ENCODE results near the gene IL1F10. TPM values are rescaled to one million over a fixed set of nuclear protein-coding genes. Genes with fewer than 3 reads are reported as not detected.

Gene IL1F10
- total RNA-seq, 1 experiment from 2014 or later, result not detected

DNA sequence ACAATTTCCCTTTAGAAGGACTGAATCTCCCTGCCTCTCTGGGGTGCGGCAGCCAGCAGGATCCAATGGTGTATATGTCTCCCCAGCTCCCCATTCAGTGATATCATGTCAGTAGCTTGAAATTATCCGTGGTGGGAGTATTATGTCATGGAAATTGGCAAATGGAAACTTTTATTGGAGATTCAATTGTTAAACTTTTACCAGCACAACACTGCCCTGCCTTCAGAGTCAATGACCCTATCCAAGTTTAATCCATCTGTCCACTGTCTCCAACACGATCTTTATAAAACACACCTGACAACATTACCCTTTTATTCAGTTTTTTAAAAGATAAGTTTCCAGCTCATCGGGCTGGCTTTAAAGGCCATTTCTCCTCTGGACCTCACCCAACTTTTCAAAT, 54.6 kb downstream of the IL1F10 start:
- no peak for DNase-seq
- no peaks in the 10 kb centered on the region for H4K20me1 ChIP-seq (ENCODE audit: insufficient read depth, low read depth, low read length)
- no peak overlapping the region for H3K4me2 ChIP-seq (ENCODE audit: low read depth, low read length, poor library complexity, severe bottlenecking)

DNA sequence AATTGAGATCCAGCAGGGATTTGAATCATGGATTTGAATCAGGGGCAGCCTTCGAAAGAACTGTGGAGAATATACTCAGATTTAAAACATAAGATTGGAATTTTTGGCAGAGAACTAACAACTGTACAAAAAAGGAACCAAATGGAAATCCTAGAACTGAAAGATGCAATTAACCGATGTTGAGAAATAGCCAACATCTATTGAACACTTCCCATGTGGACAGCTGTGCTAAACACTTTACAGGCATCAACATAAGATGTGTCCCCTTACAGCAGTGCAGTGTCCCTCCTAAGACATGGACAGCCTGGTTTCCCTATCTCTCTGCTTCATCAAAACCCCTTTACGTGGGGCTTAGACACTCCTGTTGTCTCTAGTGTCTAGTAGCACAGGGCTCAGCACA, 56.0 kb downstream of the IL1F10 start:
- H3K79me2 ChIP-seq (ENCODE audit: low read length), result no peaks in the 10 kb centered on the region
- no peak for DNase-seq
- no peaks in the 10 kb centered on the region for H3K9me2 ChIP-seq (replicated peaks; ENCODE audit: insufficient read depth, low read length)
- no peaks in the 10 kb centered on the region for H3K9me3 ChIP-seq (ENCODE audit: low read length)
- H3K4me1 ChIP-seq (ENCODE audit: low read length), result no peaks in the 10 kb centered on the region
- no peak overlapping the region for H3K4me2 ChIP-seq (ENCODE audit: low read depth, low read length, poor library complexity, severe bottlenecking)
- no peak overlapping the region for H2AFZ ChIP-seq (ENCODE audit: low read length)
- no peaks in the 10 kb centered on the region for H4K20me1 ChIP-seq (ENCODE audit: insufficient read depth, low read depth, low read length)
- no peak overlapping the region for H3K4me3 ChIP-seq (ENCODE audit: low read length)
- H3K27me3 ChIP-seq (ENCODE audit: low read length), result no peaks in the 10 kb centered on the region
- H3K9ac ChIP-seq (ENCODE audit: low read length), result no peak overlapping the region
- no peaks in the 10 kb centered on the region for H3K36me3 ChIP-seq (ENCODE audit: insufficient read depth, low read length)
- H3K27ac ChIP-seq (ENCODE audit: low read length), result no peak overlapping the region

More for the DNA sequence above, 54.6 kb downstream of the IL1F10 start:
- no peaks in the 10 kb centered on the region for H3K4me1 ChIP-seq (ENCODE audit: low read length)
- H3K27ac ChIP-seq (ENCODE audit: low read length), result no peak overlapping the region
- H3K9me2 ChIP-seq (replicated peaks; ENCODE audit: insufficient read depth, low read length), result no peaks in the 10 kb centered on the region
- no peaks in the 10 kb centered on the region for H3K79me2 ChIP-seq (ENCODE audit: low read length)
- no peak overlapping the region for H2AFZ ChIP-seq (ENCODE audit: low read length)
- H3K9ac ChIP-seq (ENCODE audit: low read length), result no peak overlapping the region
- H3K4me3 ChIP-seq (ENCODE audit: low read length), result no peak overlapping the region
- H3K27me3 ChIP-seq (ENCODE audit: low read length), result no peaks in the 10 kb centered on the region
- H3K9me3 ChIP-seq (ENCODE audit: low read length), result no peaks in the 10 kb centered on the region
- H3K36me3 ChIP-seq (ENCODE audit: insufficient read depth, low read length), result no peaks in the 10 kb centered on the region

DNA sequence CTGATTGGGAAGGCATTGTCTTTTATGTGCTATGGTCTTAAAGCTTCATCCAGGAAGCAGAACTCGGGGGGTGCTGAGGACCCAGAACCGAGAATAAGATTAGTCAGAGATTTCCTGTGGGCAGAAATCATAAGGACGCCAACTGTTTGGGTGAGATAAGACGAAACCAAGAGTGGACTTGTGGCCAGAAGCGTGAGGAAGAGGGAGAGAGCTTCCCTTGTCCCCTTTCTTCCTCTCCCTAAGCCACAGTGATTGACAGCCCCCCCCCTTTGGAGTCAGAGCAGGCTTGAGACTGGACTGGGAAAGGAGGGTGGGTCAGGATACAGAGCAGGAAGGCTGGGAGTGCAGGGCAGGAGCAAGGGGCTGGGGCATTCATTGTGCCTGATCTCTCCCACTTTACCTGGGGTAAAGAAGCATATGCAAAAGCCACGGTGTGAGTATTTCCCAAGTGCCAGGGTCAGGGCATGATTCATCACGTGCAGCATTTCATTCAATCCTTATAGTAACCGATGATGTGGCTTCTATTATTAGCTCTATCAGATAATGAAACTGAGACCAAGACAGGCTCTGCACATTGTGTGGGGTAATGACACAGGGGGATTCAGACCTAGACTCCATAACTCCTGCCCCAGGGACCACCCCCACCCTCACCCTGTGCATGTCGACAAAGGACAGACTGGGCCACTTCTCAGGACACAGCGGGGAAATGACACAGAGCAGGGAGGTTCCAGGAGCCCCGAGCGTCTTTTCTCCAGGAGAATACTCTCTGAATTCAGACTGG, 56.6 kb downstream of the IL1F10 start:
- Histone ChIP-seq H2AFZ (ENCODE audit: low read length) (no peak overlapping the region), H3K4me3 (ENCODE audit: low read length) (no peak overlapping the region), H3K4me2 (ENCODE audit: low read depth, low read length, poor library complexity, severe bottlenecking) (no peak overlapping the region), H3K79me2 (ENCODE audit: low read length) (no peaks in the 10 kb centered on the region), H3K9me2 (replicated peaks; ENCODE audit: insufficient read depth, low read length) (no peaks in the 10 kb centered on the region), H3K9me3 (ENCODE audit: low read length) (no peaks in the 10 kb centered on the region), H4K20me1 (ENCODE audit: insufficient read depth, low read depth, low read length) (no peaks in the 10 kb centered on the region), H3K27ac (ENCODE audit: low read length) (no peak overlapping the region), H3K36me3 (ENCODE audit: insufficient read depth, low read length) (no peaks in the 10 kb centered on the region), H3K27me3 (ENCODE audit: low read length) (no peaks in the 10 kb centered on the region), H3K9ac (ENCODE audit: low read length) (no peak overlapping the region), H3K4me1 (ENCODE audit: low read length) (no peaks in the 10 kb centered on the region)
- DNase-seq, result no peak

Small RNAs within 50 kb of the gene (small RNA-seq; reads per million reads assigned to genes)
- not detected for gene RNU6-1180P

Other genes with a start within 250 kb of the IL1F10 start
- not detected in 2 replicates for gene IL1B, start 231.2 kb upstream of the IL1F10 start, total RNA-seq (2014; rRNA removed; shearing (Covaris generic); ENCODE audit: low replicate concordance)
- not detected in 2 replicates for gene IL37, start 156.8 kb upstream of the IL1F10 start, total RNA-seq (2014; rRNA removed; shearing (Covaris generic); ENCODE audit: low replicate concordance)
- gene IL36G, start 90.0 kb upstream of the IL1F10 start, total RNA-seq (2014; rRNA removed; shearing (Covaris generic); ENCODE audit: low replicate concordance), result not detected in 2 replicates
- gene IL36A, start 62.5 kb upstream of the IL1F10 start, total RNA-seq (2014; rRNA removed; shearing (Covaris generic); ENCODE audit: low replicate concordance), result not detected in 2 replicates
- not detected in 2 replicates for gene IL36B, start 15.1 kb upstream of the IL1F10 start, total RNA-seq (2014; rRNA removed; shearing (Covaris generic); ENCODE audit: low replicate concordance)
- gene IL36RN, start 8.8 kb upstream of the IL1F10 start, total RNA-seq (2014; rRNA removed; shearing (Covaris generic); ENCODE audit: low replicate concordance), result not detected in 2 replicates
- not detected in 2 replicates for gene IL1RN, start 59.6 kb downstream of the IL1F10 start, total RNA-seq (2014; rRNA removed; shearing (Covaris generic); ENCODE audit: low replicate concordance)
- 43.3 and 85.3 TPM in 2 replicates for gene PSD4, start 106.0 kb downstream of the IL1F10 start, total RNA-seq (2014; rRNA removed; shearing (Covaris generic); ENCODE audit: low replicate concordance)
- gene PAX8, start 211.0 kb downstream of the IL1F10 start, total RNA-seq (2014; rRNA removed; shearing (Covaris generic); ENCODE audit: low replicate concordance), result 0.90 and 1.5 TPM in 2 replicates

Measured in Karpas-422 (cell line).